22Rv1 (cell line): ENCODE results near the gene LYZL2.

Experiments
- ZFX ChIP-seq: fragments of 450-650 bp; IDR thresholded peaks from 2 replicates; pipeline ENCODE4 v1.6.1; 2017; ENCODE audit warnings: antibody characterized with exemption, borderline replicate concordance
- TF ChIP-seq, protein P1 (sequence below): fragments of 450-650 bp; IDR thresholded peaks from 2 replicates; pipeline ENCODE4 v1.5.1; 2017; ENCODE audit warnings: mild to moderate bottlenecking

DNA sequence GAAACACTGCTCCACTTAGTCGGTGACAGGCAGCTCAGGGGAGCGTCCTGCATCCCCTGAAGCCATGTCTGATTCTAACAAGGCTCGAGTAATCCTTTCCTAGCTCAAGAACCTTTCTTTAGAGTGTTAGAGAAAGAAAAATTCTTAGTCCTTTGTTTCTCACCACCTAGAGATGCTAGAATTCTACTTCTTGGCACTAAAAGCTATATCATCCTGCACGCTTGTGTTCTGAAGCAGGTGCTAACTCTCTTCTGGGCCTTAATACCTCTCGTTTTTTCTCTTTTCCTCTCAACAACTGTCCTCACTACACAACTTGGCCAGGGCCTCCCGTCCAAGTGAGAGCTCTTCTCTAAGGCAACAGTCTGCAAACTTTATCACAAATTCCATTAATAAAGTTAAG, at the start of gene LYZL2:
- TF ChIP-seq, protein P1, sequence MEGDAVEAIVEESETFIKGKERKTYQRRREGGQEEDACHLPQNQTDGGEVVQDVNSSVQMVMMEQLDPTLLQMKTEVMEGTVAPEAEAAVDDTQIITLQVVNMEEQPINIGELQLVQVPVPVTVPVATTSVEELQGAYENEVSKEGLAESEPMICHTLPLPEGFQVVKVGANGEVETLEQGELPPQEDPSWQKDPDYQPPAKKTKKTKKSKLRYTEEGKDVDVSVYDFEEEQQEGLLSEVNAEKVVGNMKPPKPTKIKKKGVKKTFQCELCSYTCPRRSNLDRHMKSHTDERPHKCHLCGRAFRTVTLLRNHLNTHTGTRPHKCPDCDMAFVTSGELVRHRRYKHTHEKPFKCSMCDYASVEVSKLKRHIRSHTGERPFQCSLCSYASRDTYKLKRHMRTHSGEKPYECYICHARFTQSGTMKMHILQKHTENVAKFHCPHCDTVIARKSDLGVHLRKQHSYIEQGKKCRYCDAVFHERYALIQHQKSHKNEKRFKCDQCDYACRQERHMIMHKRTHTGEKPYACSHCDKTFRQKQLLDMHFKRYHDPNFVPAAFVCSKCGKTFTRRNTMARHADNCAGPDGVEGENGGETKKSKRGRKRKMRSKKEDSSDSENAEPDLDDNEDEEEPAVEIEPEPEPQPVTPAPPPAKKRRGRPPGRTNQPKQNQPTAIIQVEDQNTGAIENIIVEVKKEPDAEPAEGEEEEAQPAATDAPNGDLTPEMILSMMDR, result no peak
- no peak for TF ChIP-seq ZFX
